Natural killer cell (primary cell): ENCODE measurements around the gene COL6A3. TPM values are rescaled to one million over a fixed set of nuclear protein-coding genes. Genes with fewer than 3 reads are reported as not detected.

Experiments
- ATAC-seq, 3 donors: fragments of 150-1000 bp in 2 of 3; fragments of 200-7000 bp in 1 of 3; cut with Tn5 transposase; 1 replicate in 1 of 3; 2 replicates in 2 of 3; pipeline ENCODE4 v1.10.0; 2021; ENCODE audit warnings: mild to moderate bottlenecking in 2 of 3, moderate library complexity in 2 of 3
- DNase-seq, 2 donors: peaks; one replicate each; pipeline versions ENCODE4 v3.0.0 to v3.0.0-alpha.2; 2013 to 2021; ENCODE audit warnings: mixed read lengths in 1 of 2
- H3K27ac ChIP-seq: one replicate; pipeline ENCODE4 v1.5.1; 2013; ENCODE audit warnings: mild to moderate bottlenecking, low read length
- H3K27me3 ChIP-seq: one replicate; pipeline ENCODE4 v1.6.1; 2013; ENCODE audit warnings: low read length; ENCODE audit not compliant: control insufficient read depth, insufficient read depth
- H3K36me3 ChIP-seq: one replicate; pipeline ENCODE4 v1.6.1; 2013; ENCODE audit warnings: low read length; ENCODE audit not compliant: control insufficient read depth, insufficient read depth
- H3K4me1 ChIP-seq: one replicate; pipeline ENCODE4 v1.6.1; 2013; ENCODE audit warnings: low read length; ENCODE audit not compliant: control insufficient read depth, insufficient read depth
- H3K4me3 ChIP-seq: one replicate; pipeline ENCODE4 v1.5.1; 2013; ENCODE audit warnings: low read length
- H3K9me3 ChIP-seq: one replicate; pipeline ENCODE4 v1.6.1; 2013; ENCODE audit warnings: low read length; ENCODE audit not compliant: control insufficient read depth, insufficient read depth
- H3K27ac Mint-ChIP-seq, 2 donors: one replicate each; pipeline ENCODE4 v1.8.0; 2022; ENCODE audit warnings: mild to moderate bottlenecking in 2 of 2, mixed read lengths in 2 of 2, moderate library complexity in 1 of 2
- H3K27me3 Mint-ChIP-seq, 2 donors: one replicate each; pipeline ENCODE4 v1.8.0; 2022; ENCODE audit warnings: low read depth in 2 of 2, mixed read lengths in 2 of 2
- H3K36me3 Mint-ChIP-seq: one replicate; pipeline ENCODE4 v1.8.0; 2022; ENCODE audit warnings: mixed read lengths
- H3K4me1 Mint-ChIP-seq, 2 donors: one replicate each; pipeline ENCODE4 v1.8.0; 2022; ENCODE audit warnings: mixed read lengths in 2 of 2
- H3K4me3 Mint-ChIP-seq: one replicate; pipeline ENCODE4 v1.8.0; 2022; ENCODE audit warnings: mild to moderate bottlenecking, moderate library complexity, mixed read lengths
- H3K9me3 Mint-ChIP-seq, 2 donors: one replicate each; pipeline ENCODE4 v1.8.0; 2022; ENCODE audit warnings: mixed read lengths in 2 of 2
- WGBS: methylation state at CpG from one replicate; pipeline ENCODE4 v1.1.7; 2013; ENCODE audit warnings: missing lambda C conversion rate; ENCODE audit not compliant: insufficient coverage; 5-methylcytosine and 5-hydroxymethylcytosine counted together
- intact Hi-C: fragments of 100-400 bp; cut with micrococcal nuclease; formaldehyde crosslinking; loops from one replicate; pipeline ENCODE4 v1.14.2; 2022
- total RNA-seq, 4 donors: library from RNA; stranded (reverse); fragments of 120-200 nt in 1 of 4; gene quantifications; one replicate each; pipeline versions ENCODE4 v1.2.3 to v1.2.4, GENCODE V29; 2013 to 2022
- TF ChIP-seq, protein P1 (sequence below): fragments of 200-600 bp; IDR thresholded peaks from one replicate; pipeline ENCODE4 v1.8.0; 2022; ENCODE audit warnings: antibody characterized with exemption

The COL6A3 gene
- total RNA-seq, 3 donors from 2014 or later (not counting 1 experiment from before 2014, with no cell fraction given), result 0.10 to 0.31 (median 0.29) TPM

GRCh38 chr2:237294460-237294859, 119.5 kb downstream of the COL6A3 start:
- no peaks in the 10 kb centered on the region for H3K4me1 ChIP-seq
- no peak for DNase-seq
- no peak overlapping the region for H3K4me3 Mint-ChIP-seq
- TF ChIP-seq, protein P1, sequence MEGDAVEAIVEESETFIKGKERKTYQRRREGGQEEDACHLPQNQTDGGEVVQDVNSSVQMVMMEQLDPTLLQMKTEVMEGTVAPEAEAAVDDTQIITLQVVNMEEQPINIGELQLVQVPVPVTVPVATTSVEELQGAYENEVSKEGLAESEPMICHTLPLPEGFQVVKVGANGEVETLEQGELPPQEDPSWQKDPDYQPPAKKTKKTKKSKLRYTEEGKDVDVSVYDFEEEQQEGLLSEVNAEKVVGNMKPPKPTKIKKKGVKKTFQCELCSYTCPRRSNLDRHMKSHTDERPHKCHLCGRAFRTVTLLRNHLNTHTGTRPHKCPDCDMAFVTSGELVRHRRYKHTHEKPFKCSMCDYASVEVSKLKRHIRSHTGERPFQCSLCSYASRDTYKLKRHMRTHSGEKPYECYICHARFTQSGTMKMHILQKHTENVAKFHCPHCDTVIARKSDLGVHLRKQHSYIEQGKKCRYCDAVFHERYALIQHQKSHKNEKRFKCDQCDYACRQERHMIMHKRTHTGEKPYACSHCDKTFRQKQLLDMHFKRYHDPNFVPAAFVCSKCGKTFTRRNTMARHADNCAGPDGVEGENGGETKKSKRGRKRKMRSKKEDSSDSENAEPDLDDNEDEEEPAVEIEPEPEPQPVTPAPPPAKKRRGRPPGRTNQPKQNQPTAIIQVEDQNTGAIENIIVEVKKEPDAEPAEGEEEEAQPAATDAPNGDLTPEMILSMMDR, result no peak
- no peaks in the 10 kb centered on the region for H3K36me3 ChIP-seq
- peaks cover 0 to 7% of the 10 kb centered on the region in 2 donors for H3K4me1 Mint-ChIP-seq
- peaks cover 6% of the 10 kb centered on the region for H3K36me3 Mint-ChIP-seq
- peaks cover 25 to 65% of the 10 kb centered on the region in 2 donors for H3K27me3 Mint-ChIP-seq
- H3K9me3 ChIP-seq, result no peaks in the 10 kb centered on the region
- no peak overlapping the region for H3K4me3 ChIP-seq
- H3K27me3 ChIP-seq, result peaks cover 9% of the 10 kb centered on the region
- H3K9me3 Mint-ChIP-seq, result no peaks in the 10 kb centered on the region
- H3K27ac Mint-ChIP-seq, result no peak overlapping the region
- 89% methylated on average over 1 of the region's 1 CpG for WGBS
- no peak for ATAC-seq
- intact Hi-C loops, result no loop called here
- H3K27ac ChIP-seq, result no peak overlapping the region

GRCh38 chr2:237293978-237294377, 120.0 kb downstream of the COL6A3 start:
- Mint-ChIP-seq H3K4me3 (no peak overlapping the region), H3K27me3 (peaks cover 28 to 69% of the 10 kb centered on the region in 2 donors), H3K4me1 (peaks cover 0 to 7% of the 10 kb centered on the region in 2 donors), H3K9me3 (no peaks in the 10 kb centered on the region), H3K27ac (no peak overlapping the region), H3K36me3 (peaks cover 6% of the 10 kb centered on the region)
- DNase-seq (no peak), ATAC-seq (no peak)
- Histone ChIP-seq H3K27ac (no peak overlapping the region), H3K4me3 (no peak overlapping the region), H3K36me3 (no peaks in the 10 kb centered on the region), H3K4me1 (no peaks in the 10 kb centered on the region), H3K27me3 (peaks cover 9% of the 10 kb centered on the region), H3K9me3 (no peaks in the 10 kb centered on the region)
- intact Hi-C loops, result no loop called here
- 86% methylated on average over 1 of the region's 1 CpG for WGBS
- TF ChIP-seq, protein P1, result no peak

DNA sequence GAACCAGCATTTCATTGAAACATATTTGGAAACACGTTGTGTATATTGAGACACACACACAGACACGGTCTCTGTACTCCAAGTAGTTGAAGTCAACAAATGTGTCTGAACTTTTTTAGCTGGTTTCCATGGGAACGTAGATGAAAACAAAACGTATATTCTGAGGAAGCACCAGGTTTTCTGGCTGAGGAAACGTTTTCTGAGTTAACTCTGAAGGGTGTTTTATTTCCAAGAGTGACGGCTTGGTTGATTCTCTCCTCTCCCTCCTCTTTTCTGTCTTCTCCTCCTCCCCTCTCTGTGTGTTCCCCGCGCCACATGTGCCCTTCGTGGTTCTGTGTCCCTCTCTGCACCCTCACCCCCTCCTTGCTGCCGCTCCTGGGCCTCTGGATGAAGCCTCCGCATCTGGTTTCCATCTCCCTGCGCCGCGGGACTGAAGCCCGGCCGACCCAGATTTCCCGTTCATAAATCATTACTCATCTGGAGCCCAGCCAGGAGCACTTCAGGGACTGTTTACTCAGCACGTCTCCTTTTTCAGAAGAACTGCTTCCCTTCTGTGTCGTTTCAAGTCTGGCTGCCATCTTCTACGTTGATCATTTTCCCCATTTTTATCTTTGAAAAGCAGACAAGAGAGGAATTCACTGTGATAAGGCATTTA, 122.7 kb downstream of the COL6A3 start:
- H3K4me3 Mint-ChIP-seq, result no peak overlapping the region
- H3K27ac ChIP-seq, result no peak overlapping the region

More for the DNA sequence above, 122.7 kb downstream of the COL6A3 start:
- H3K36me3 ChIP-seq, result no peaks in the 10 kb centered on the region
- H3K4me1 ChIP-seq, result no peaks in the 10 kb centered on the region
- ATAC-seq (no peak), DNase-seq (peak in 1 of 2 donors; percentile 27)
- no peaks in the 10 kb centered on the region for H3K9me3 Mint-ChIP-seq
- H3K27me3 Mint-ChIP-seq, result peaks cover 32 to 72% of the 10 kb centered on the region in 2 donors
- peaks cover 9% of the 10 kb centered on the region for H3K27me3 ChIP-seq
- H3K4me3 ChIP-seq, result no peak overlapping the region
- no peak overlapping the region for H3K27ac Mint-ChIP-seq
- 3% methylated on average over 20 of the region's 20 CpGs for WGBS
- TF ChIP-seq, protein P1, result no peak
- H3K36me3 Mint-ChIP-seq, result peaks cover 6% of the 10 kb centered on the region
- intact Hi-C loops, result no loop called here
- H3K9me3 ChIP-seq, result no peaks in the 10 kb centered on the region
- peaks cover 0 to 7% of the 10 kb centered on the region in 2 donors for H3K4me1 Mint-ChIP-seq
